Spleen (tissue), 11 donors: ENCODE results near the gene SDSL. TPM values are rescaled to one million over a fixed set of nuclear protein-coding genes. Genes with fewer than 3 reads are reported as not detected.

Experiments used
- DNase-seq: peaks from one replicate; pipeline ENCODE4 v3.0.0-alpha.2; 2020
- H3K27ac ChIP-seq, 8 donors: fragments of 200-600 bp; sonication (generic) in 7 of 8; 1 replicate in 4 of 8; 2 replicates in 4 of 8; pipeline versions ENCODE4 v1.5.0 to v1.8.0; 2016 to 2021; ENCODE audit warnings: inconsistent platforms in 4 of 8, mild to moderate bottlenecking in 4 of 8, moderate library complexity in 1 of 8
- H3K27me3 ChIP-seq, 7 donors: fragments of 200-600 bp; sonication (generic) in 6 of 7; replicated peaks in 1 of 7; 1 replicate in 4 of 7; 2 replicates in 3 of 7; pipeline versions ENCODE4 v1.5.0 to v1.8.0; 2016 to 2021; ENCODE audit warnings: inconsistent platforms in 3 of 7, mild to moderate bottlenecking in 1 of 7
- H3K36me3 ChIP-seq, 6 donors: fragments of 200-600 bp; sonication (generic) in 5 of 6; 1 replicate in 4 of 6; 2 replicates in 2 of 6; pipeline versions ENCODE4 v1.5.0 to v1.8.0; 2016 to 2021; ENCODE audit warnings: inconsistent platforms in 2 of 6
- H3K4me1 ChIP-seq, 6 donors: fragments of 200-600 bp; sonication (generic) in 5 of 6; 1 replicate in 3 of 6; 2 replicates in 3 of 6; pipeline versions ENCODE4 v1.5.0 to v1.8.0; 2016 to 2021; ENCODE audit warnings: inconsistent platforms in 3 of 6
- H3K4me3 ChIP-seq, 8 donors: fragments of 200-600 bp; sonication (generic) in 7 of 8; 1 replicate in 4 of 8; 2 replicates in 4 of 8; pipeline versions ENCODE4 v1.5.0 to v1.8.0; 2016 to 2021; ENCODE audit warnings: inconsistent platforms in 4 of 8, mild to moderate bottlenecking in 4 of 8, moderate library complexity in 2 of 8
- H3K9me3 ChIP-seq, 8 donors: fragments of 200-600 bp; sonication (generic) in 7 of 8; 1 replicate in 4 of 8; 2 replicates in 4 of 8; pipeline versions ENCODE4 v1.5.0 to v1.8.0; 2016 to 2021; ENCODE audit warnings: inconsistent platforms in 4 of 8
- CTCF ChIP-seq, 11 experiments: fragments of 200-600 bp in 7 of 11; fragments of 450-650 bp in 4 of 11; sonication (generic) in 4 of 11; IDR thresholded peaks in 8 of 11; conservative IDR thresholded peaks in 3 of 11; 1 replicate in 7 of 11; 2 replicates in 4 of 11; pipeline versions ENCODE4 v1.4.0 to v1.8.0; 2016 to 2021; ENCODE audit warnings: antibody characterized with exemption in 11 of 11, inconsistent platforms in 4 of 11, mild to moderate bottlenecking in 1 of 11
- POLR2A ChIP-seq, 3 donors: fragments of 450-650 bp; IDR thresholded peaks; one replicate each; pipeline ENCODE4 v1.5.1; 2017; ENCODE audit warnings: antibody characterized with exemption in 3 of 3, mild to moderate bottlenecking in 1 of 3
- POLR2AphosphoS5 ChIP-seq, 3 donors: sonication (generic); formaldehyde crosslinking; IDR thresholded peaks; one replicate each; pipeline ENCODE4 v1.5.1; 2017; ENCODE audit warnings: antibody characterized with exemption in 3 of 3
- WGBS, 5 donors: extraction: QIAGEN DNeasy Blood & Tissue Kit in 3 of 5; methylation state at CpG; one replicate each; pipeline versions ENCODE4 v1.1.5 to v1.1.7; 2013 to 2018; 5-methylcytosine and 5-hydroxymethylcytosine counted together
- intact Hi-C: fragments of 100-400 bp; cut with DNase I; formaldehyde crosslinking; loops from one replicate; pipeline ENCODE4 v1.15.0; 2023; ENCODE audit warnings: low total_unique reads
- polyA plus RNA-seq, 3 donors: library from polyadenylated mRNA; stranded (reverse); fragments of 200-250 nt; gene quantifications; one replicate each; pipeline ENCODE4 v1.2.1, GENCODE V29; 2013
- total RNA-seq, 7 donors: library from RNA; depleted of rRNA in 3 of 7; stranded (reverse); fragments of >200 nt in 3 of 7; fragmentation: NEBNext Ultra II Directional in 4 of 7; extraction: Animal tissue kit (Norgen Biotek cat#: 25700) in 4 of 7; gene quantifications; one replicate each; pipeline versions ENCODE4 v1.1.0 to v1.2.1, GENCODE V29; 2016 to 2021
- donor health status: healthy with polysubstance abuse.
- donor health status: DM: no; HTN: no; CAD: no; lungs with moderate emphysema.
- donor health status: DM: no; HTN: no; CAD: no.
- donor health status: Bipolar disorder and iron deficiency.
- donor health status: healthy.
- donor health status: DM: no; HTN: no; CAD: no.
- donor health status: DM: yes; HTN: yes; CAD: no.

The SDSL gene
- total and polyA plus RNA-seq, 10 donors, result 2.0 to 12.1 (median 5.2) TPM

GRCh38 chr12:113420996-113421595, 1.1 kb upstream of the SDSL start:
- no peak for DNase-seq
- no peak for TF ChIP-seq POLR2A (IDR thresholded peaks at IDR 0.05)
- no peak for TF ChIP-seq CTCF (IDR thresholded peaks at IDR 0.05 in 8 of 11, conservative IDR thresholded peaks at IDR 0.05 in 3 of 11)
- TF ChIP-seq POLR2AphosphoS5 (IDR thresholded peaks at IDR 0.05), result no peak
- H3K27me3 ChIP-seq, result peaks cover 0 to 9% (median 0%) of the 10 kb centered on the region in 7 donors
- 61 to 85% (median 76%) methylated on average over 2 of the region's 2 CpGs for WGBS, 5 donors
- no peak overlapping the region for H3K4me3 ChIP-seq
- peak overlapping the region in 1 of 8 donors; percentile 80 for H3K27ac ChIP-seq
- peaks cover 11 to 36% (median 19%) of the 10 kb centered on the region in 6 donors for H3K4me1 ChIP-seq
- intact Hi-C loops, result loop anchor here (10.0 kb wide), 1 partner anchor 96 kb away; no protein-coding TSS in a partner anchor
- H3K36me3 ChIP-seq, result no peaks in the 10 kb centered on the region
- no peaks in the 10 kb centered on the region for H3K9me3 ChIP-seq

GRCh38 chr12:113422886-113423669, 898 bp downstream of the SDSL start:
- TF ChIP-seq POLR2A (IDR thresholded peaks at IDR 0.05) (no peak), CTCF (IDR thresholded peaks at IDR 0.05 in 8 of 11, conservative IDR thresholded peaks at IDR 0.05 in 3 of 11) (no peak), POLR2AphosphoS5 (IDR thresholded peaks at IDR 0.05) (no peak)
- DNase-seq, result no peak
- H3K4me3 ChIP-seq, result peak overlapping the region in 7 of 8 donors; percentile 9 to 66 (median 37)
- H3K36me3 ChIP-seq, result no peaks in the 10 kb centered on the region
- intact Hi-C loops, result loop anchor here (10.0 kb wide), 1 partner anchor 98 kb away; no protein-coding TSS in a partner anchor
- H3K9me3 ChIP-seq, result no peaks in the 10 kb centered on the region
- WGBS, 5 donors, result 78 to 84% (median 80%) methylated on average over 5 to 6 of the region's 6 CpGs
- H3K27me3 ChIP-seq, result peaks cover 0 to 25% (median 0%) of the 10 kb centered on the region in 7 donors
- H3K27ac ChIP-seq, result peak overlapping the region in 5 of 8 donors; percentile 55 to 81 (median 76)
- peaks cover 11 to 37% (median 19%) of the 10 kb centered on the region in 6 donors for H3K4me1 ChIP-seq

- TF ChIP-seq POLR2A (IDR thresholded peaks at IDR 0.05), result no peak
- TF ChIP-seq CTCF (IDR thresholded peaks at IDR 0.05 in 8 of 11, conservative IDR thresholded peaks at IDR 0.05 in 3 of 11), result no peak
- no peak for TF ChIP-seq POLR2AphosphoS5 (IDR thresholded peaks at IDR 0.05)
- intact Hi-C loops, result loop anchor here (10.0 kb wide), 1 partner anchor 100 kb away; no protein-coding TSS in a partner anchor
Observed at GRCh38 chr12:113424456-113424855, 2.3 kb downstream of the SDSL start.

More at GRCh38 chr12:113424456-113424855, 2.3 kb downstream of the SDSL start:
- DNase-seq, result no peak
- no peaks in the 10 kb centered on the region for H3K36me3 ChIP-seq
- H3K27me3 ChIP-seq, result peaks cover 0 to 37% (median 0%) of the 10 kb centered on the region in 7 donors
- H3K27ac ChIP-seq, result no peak overlapping the region
- no peak overlapping the region for H3K4me3 ChIP-seq
- H3K9me3 ChIP-seq, result no peaks in the 10 kb centered on the region
- peaks cover 11 to 37% (median 19%) of the 10 kb centered on the region in 6 donors for H3K4me1 ChIP-seq
- WGBS, 5 donors, result 68 to 89% (median 77%) methylated on average over 1 of the region's 1 CpG
